GM21717 (cell line): ENCODE data around the gene EMC10.
"Not testable (repeated sequence)": the region's sequence is repeated elsewhere in the genome, so short reads cannot be mapped to it uniquely, and the experiment has no call there.

Experiments used
- ATAC-seq: cut with Tn5 transposase; IDR thresholded peaks from one replicate; pipeline ENCODE4 v1.9.1; 2021; ENCODE audit warnings: mild to moderate bottlenecking, moderate library complexity; ENCODE audit not compliant: unreplicated experiment

Gene EMC10

GRCh38 chr19:50512999-50513745 lies 36.9 kb downstream of the EMC10 start:
- ATAC-seq = no peak

DNA sequence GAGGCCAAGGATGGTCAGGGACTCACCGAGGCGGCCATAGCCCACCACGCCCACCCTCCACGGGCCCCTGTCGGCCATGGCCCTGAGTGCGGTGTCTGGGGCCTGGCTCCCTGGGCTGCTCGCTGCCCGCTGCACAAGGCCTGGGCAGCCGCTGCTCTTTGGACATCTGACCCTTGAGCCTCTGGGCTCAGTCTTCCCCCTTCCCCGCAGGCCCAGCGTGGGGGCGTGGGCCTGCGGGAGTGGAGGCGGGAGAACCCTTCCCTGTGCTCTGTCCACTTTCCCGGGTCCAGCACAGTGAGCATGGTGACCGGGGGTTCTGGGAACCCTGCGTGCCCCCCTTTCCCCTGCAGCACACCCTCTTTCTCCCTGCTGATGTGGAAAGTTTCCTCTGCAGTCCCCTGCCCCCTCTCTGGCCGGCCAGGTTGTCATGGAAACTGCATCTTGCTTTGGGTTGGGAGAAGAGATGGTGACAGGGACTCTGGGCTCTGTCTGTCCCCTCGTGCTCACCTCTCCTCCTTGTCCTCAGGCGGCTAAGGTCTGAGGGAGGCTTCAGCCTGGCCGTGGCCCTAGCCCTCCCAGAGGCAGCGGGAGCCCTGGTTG lies 37.5 kb downstream of the EMC10 start, which contains the start of gene ASPDH:
Gene ASPDH (minus strand): TSS at position 168 of the 600 bp plus-strand sequence. CDS start 90 bp downstream, at position 78.
- ATAC-seq = no peak

- ATAC-seq = no peak
Measured at GRCh38 chr19:50514346-50515167, 38.2 kb downstream of the EMC10 start.

DNA sequence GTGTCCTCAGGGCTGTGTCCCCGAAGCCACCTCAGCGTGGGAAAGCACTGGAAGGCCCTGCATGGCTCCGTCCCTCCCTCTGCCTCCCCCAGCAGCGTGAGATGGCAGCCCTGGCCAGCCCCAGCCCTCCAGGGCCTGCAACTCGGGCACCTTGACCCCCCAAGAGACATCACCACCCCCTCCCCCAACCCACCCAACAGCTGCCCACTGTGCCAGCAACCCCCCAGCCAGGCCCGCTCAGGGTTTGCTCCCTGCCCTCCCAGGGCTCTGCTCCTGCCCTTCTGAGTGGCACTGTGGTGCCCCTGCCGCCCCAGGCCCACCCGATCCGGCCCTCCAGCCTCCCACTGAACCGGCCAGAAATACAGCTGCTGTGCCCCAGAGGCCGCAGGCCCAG lies 38.9 kb downstream of the EMC10 start:
- no peak for ATAC-seq

- no peak for ATAC-seq
Measured at GRCh38 chr19:50516456-50516855, 40.1 kb downstream of the EMC10 start.

GRCh38 chr19:50516964-50517703 lies 40.8 kb downstream of the EMC10 start:
- no peak for ATAC-seq

- ATAC-seq = no peak
Measured at GRCh38 chr19:50517704-50518075, 41.4 kb downstream of the EMC10 start.

DNA sequence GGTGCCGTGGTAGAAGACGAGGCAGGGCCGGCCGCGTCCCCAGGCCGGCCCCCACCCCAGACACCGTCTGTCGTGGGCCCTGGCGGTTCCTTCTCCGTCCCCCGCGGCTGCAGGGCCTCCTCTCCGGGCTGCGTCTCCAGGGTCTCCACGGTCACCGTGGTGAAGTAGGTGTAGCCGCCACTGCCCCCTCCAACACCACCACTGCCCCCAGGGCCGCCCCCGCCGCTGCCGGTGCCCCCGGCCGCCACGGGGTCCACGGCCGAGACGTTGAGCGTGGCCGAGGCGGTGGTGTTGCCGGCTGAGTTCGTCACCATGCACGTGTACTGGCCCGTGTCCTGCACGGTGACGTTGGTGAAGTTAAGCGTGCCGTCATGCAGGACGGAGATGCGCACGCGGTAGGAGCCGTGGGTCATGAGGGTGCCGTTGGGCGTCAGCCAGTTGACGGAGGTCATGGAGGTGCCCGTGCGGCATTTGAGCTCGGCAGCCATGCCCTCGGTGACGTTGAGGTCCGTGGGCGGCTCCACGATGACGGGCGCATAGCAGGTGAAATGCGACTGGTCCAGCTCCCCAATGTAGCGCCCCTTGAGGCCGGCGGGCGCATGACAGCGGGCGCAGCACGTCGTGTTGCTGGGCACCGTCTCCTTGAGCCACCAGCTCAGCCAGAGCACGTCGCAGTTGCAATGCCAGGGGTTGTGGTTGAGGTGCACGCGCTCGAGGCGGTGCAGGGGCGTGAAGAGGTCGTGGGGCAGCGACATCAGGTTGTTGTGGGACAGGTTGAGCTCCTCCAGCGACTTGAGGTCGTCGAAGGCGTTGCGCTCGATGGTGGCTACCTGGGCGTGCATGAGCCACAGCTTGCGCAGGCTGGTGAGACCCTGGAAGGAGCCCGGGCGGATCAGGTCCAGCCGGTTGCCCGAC lies 42.0 kb downstream of the EMC10 start:
- no peak for ATAC-seq

- ATAC-seq = no peak
Measured at GRCh38 chr19:50519006-50519575, 42.8 kb downstream of the EMC10 start.

- ATAC-seq = no peak
Measured at GRCh38 chr19:50520822-50521465, 44.6 kb downstream of the EMC10 start.

- ATAC-seq = no peak
Measured at GRCh38 chr19:50522881-50523280, 46.6 kb downstream of the EMC10 start.

DNA sequence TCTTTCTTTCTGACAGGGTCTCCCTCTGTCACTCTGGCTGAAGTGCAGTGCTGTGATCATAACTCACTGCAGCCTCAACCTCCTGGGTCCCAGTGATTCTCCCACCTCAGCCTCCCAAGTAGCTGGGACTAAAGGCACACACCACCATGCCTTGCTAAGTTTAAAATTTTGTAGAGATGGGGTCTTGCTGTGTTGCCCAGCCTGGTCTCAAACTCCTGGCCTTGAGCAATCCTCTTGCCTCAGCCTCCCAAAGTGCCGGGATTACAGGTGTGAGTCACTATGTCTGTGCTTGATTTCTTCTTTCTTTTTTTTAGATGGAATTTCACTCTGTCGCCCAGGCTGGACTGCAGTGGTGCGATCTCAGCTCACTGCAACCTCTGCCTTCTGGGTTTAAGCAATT lies 51.7 kb downstream of the EMC10 start:
- not testable (repeated sequence) for ATAC-seq

GRCh38 chr19:50531171-50531612 lies 54.9 kb downstream of the EMC10 start:
- no peak for ATAC-seq

DNA sequence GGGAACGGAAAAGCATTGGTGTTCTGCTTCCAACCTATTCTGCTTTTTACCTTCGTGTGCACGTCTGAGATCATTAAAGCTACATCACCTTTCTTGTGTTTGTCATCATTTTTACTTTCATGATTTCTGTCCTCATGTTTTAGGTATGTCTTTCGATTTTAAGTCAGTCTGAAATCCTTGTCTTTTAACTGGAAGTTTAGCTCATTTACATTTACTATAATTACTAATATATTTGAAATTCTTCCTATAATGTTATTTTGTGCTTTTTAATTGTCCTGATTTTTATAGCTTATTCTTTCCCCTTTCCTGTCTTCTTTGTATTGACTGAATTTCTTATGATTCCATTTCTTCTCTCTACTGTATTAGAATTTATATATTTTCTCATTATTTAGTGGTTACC lies 56.6 kb downstream of the EMC10 start:
- ATAC-seq = no peak

- no peak for ATAC-seq
Measured at GRCh38 chr19:50534478-50534877, 58.2 kb downstream of the EMC10 start.

DNA sequence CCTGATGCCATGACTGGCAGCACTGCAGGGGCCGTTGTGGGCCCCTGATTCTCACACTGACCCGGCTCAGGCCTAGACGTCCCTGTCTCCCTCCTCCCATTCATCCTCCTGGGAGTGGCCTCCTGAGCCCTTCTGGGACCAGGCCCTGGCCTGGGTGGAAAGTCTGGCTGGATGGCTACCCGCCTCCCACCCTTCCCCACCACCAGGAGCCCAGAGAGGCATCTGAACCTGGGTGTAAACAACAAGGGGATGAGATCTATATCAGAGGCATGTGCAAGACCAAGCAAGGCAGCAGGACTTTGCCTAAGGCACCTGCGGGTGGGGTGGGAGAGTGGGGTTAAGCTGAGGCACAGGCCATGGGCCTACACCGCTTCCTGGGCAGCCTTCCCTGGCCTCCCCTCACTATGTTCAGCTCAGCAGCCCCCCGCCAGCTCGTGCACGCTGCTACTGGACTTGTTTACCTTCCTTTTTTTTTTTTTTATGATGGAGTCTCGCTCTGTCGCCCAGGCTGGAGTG lies 59.4 kb downstream of the EMC10 start:
- ATAC-seq = no peak

- no peak for ATAC-seq
Measured at GRCh38 chr19:50536662-50537305, 60.5 kb downstream of the EMC10 start.

- ATAC-seq = no peak
Measured at GRCh38 chr19:50537306-50537685, 61.0 kb downstream of the EMC10 start.
